Neural progenitor cell (in vitro differentiated cells): ENCODE measurements around the gene TTPAL. TPM values are rescaled to one million over a fixed set of nuclear protein-coding genes. Genes with fewer than 3 reads are reported as not detected.

Source experiments
- DNase-seq: peaks from one replicate; pipeline ENCODE4 v3.0.0-alpha.2; 2016; ENCODE audit warnings: low spot score
- H2AFZ ChIP-seq: fragments of 200-600 bp; sonication (generic); replicated peaks from 2 replicates; pipeline ENCODE4 v1.6.1; 2016; ENCODE audit warnings: antibody characterized with exemption
- H3F3A ChIP-seq: fragments of 200-600 bp; sonication (generic); 2 replicates; pipeline ENCODE4 v1.6.1; 2016; ENCODE audit warnings: antibody characterized with exemption, low read depth
- H3K27ac ChIP-seq: fragments of 200-600 bp; sonication (generic); 2 replicates; pipeline ENCODE4 v1.5.1; 2016; ENCODE audit warnings: mild to moderate bottlenecking
- H3K27me3 ChIP-seq: fragments of 200-600 bp; sonication (generic); 2 replicates; pipeline ENCODE4 v1.6.1; 2016; ENCODE audit warnings: mild to moderate bottlenecking, moderate library complexity
- H3K36me3 ChIP-seq: fragments of 200-600 bp; sonication (generic); 2 replicates; pipeline ENCODE4 v1.5.1; 2016
- H3K4me1 ChIP-seq: fragments of 200-600 bp; sonication (generic); 2 replicates; pipeline ENCODE4 v1.6.1; 2016; ENCODE audit warnings: mixed run types
- H3K4me2 ChIP-seq: fragments of 200-600 bp; sonication (generic); 2 replicates; pipeline ENCODE4 v1.6.1; 2016
- H3K4me3 ChIP-seq: fragments of 200-600 bp; sonication (generic); 2 replicates; pipeline ENCODE4 v1.5.1; 2016
- H3K79me2 ChIP-seq: fragments of 200-600 bp; sonication (generic); 2 replicates; pipeline ENCODE4 v1.6.1; 2016; ENCODE audit warnings: low read depth
- H3K9ac ChIP-seq: fragments of 200-600 bp; sonication (generic); 2 replicates; pipeline ENCODE4 v1.6.1; 2016
- H3K9me3 ChIP-seq: fragments of 200-600 bp; sonication (generic); 2 replicates; pipeline ENCODE4 v1.5.1; 2016; ENCODE audit warnings: low read depth
- H4K20me1 ChIP-seq: fragments of 200-600 bp; sonication (generic); 2 replicates; pipeline ENCODE4 v1.6.1; 2016; ENCODE audit warnings: low read depth
- H3K27ac Mint-ChIP-seq: 3 replicates; pipeline ENCODE4 v1.8.0; 2021; ENCODE audit warnings: mixed read lengths
- H3K27me3 Mint-ChIP-seq: 2 replicates; pipeline ENCODE4 v1.8.0; 2022; ENCODE audit warnings: low read depth, mild to moderate bottlenecking, inconsistent platforms, moderate library complexity, mixed read lengths; ENCODE audit not compliant: insufficient read depth
- H3K36me3 Mint-ChIP-seq: 3 replicates; pipeline ENCODE4 v1.8.0; 2021; ENCODE audit warnings: mixed read lengths
- H3K4me1 Mint-ChIP-seq: 3 replicates; pipeline ENCODE4 v1.8.0; 2021; ENCODE audit warnings: mixed read lengths
- H3K4me3 Mint-ChIP-seq: 3 replicates; pipeline ENCODE4 v1.8.0; 2021; ENCODE audit warnings: mild to moderate bottlenecking, moderate library complexity, mixed read lengths
- H3K9me3 Mint-ChIP-seq: 3 replicates; pipeline ENCODE4 v1.8.0; 2020; ENCODE audit warnings: mixed read lengths
- CTCF ChIP-seq: fragments of 200-600 bp; sonication (generic); IDR thresholded peaks from 2 replicates; pipeline ENCODE4 v1.5.1; 2017; ENCODE audit warnings: antibody characterized with exemption, mild to moderate bottlenecking
- EZH2 ChIP-seq: fragments of 200-600 bp; sonication (generic); IDR thresholded peaks from 2 replicates; pipeline ENCODE4 v1.6.1; 2017; ENCODE audit warnings: antibody characterized with exemption, mild to moderate bottlenecking, moderate library complexity
- EZH2phosphoT487 ChIP-seq: fragments of 200-600 bp; sonication (generic); IDR thresholded peaks from 2 replicates; pipeline ENCODE4 v1.6.1; 2017; ENCODE audit warnings: antibody characterized with exemption
- total RNA-seq: library from RNA; depleted of rRNA; stranded (reverse); fragments of >200 nt; gene quantifications from 2 replicates; pipeline ENCODE4 v1.2.3, GENCODE V29; 2015; ENCODE audit warnings: low replicate concordance

TTPAL gene
- total RNA-seq, 1 donor from 2014 or later = 7.8 TPM

- Histone ChIP-seq H4K20me1 (no peaks in the 10 kb centered on the region), H3K27me3 (no peaks in the 10 kb centered on the region), H3K4me1 (no peaks in the 10 kb centered on the region), H3K79me2 (no peaks in the 10 kb centered on the region), H2AFZ (no peak overlapping the region), H3K9me3 (no peaks in the 10 kb centered on the region), H3K4me3 (no peak overlapping the region), H3K9ac (no peak overlapping the region), H3F3A (no peaks in the 10 kb centered on the region), H3K36me3 (no peaks in the 10 kb centered on the region), H3K4me2 (no peak overlapping the region), H3K27ac (no peak overlapping the region)
- Mint-ChIP-seq H3K4me3 (no peak overlapping the region), H3K4me1 (no peaks in the 10 kb centered on the region), H3K27ac (no peak overlapping the region), H3K27me3 (no peaks in the 10 kb centered on the region), H3K36me3 (peaks cover 20% of the 10 kb centered on the region), H3K9me3 (no peaks in the 10 kb centered on the region)
- no peak for DNase-seq
- TF ChIP-seq EZH2 (no peak), EZH2phosphoT487 (no peak), CTCF (no peak)
Observed at GRCh38 chr20:44485830-44486198, 10.1 kb downstream of the TTPAL start.

GRCh38 chr20:44488551-44488950, 12.9 kb downstream of the TTPAL start:
- H3K27me3 Mint-ChIP-seq = no peaks in the 10 kb centered on the region
- Histone ChIP-seq H4K20me1 (no peaks in the 10 kb centered on the region), H3K9me3 (no peaks in the 10 kb centered on the region), H3K9ac (no peak overlapping the region), H3K4me1 (no peaks in the 10 kb centered on the region), H3F3A (no peaks in the 10 kb centered on the region), H3K4me3 (no peak overlapping the region), H3K79me2 (no peaks in the 10 kb centered on the region), H3K36me3 (no peaks in the 10 kb centered on the region), H3K27ac (no peak overlapping the region), H3K27me3 (no peaks in the 10 kb centered on the region), H2AFZ (no peak overlapping the region), H3K4me2 (no peak overlapping the region)
- no peak for DNase-seq
- H3K27ac Mint-ChIP-seq = no peak overlapping the region
- TF ChIP-seq CTCF (no peak), EZH2phosphoT487 (no peak), EZH2 (no peak)
- no peaks in the 10 kb centered on the region for H3K9me3 Mint-ChIP-seq
- H3K4me3 Mint-ChIP-seq = no peak overlapping the region
- H3K36me3 Mint-ChIP-seq = peaks cover 14% of the 10 kb centered on the region
- H3K4me1 Mint-ChIP-seq = no peaks in the 10 kb centered on the region

- Histone ChIP-seq H3K79me2 (no peaks in the 10 kb centered on the region), H3F3A (no peaks in the 10 kb centered on the region), H2AFZ (no peak overlapping the region), H3K9me3 (no peaks in the 10 kb centered on the region), H3K27ac (no peak overlapping the region), H4K20me1 (no peaks in the 10 kb centered on the region), H3K4me3 (no peak overlapping the region), H3K9ac (no peak overlapping the region), H3K27me3 (no peaks in the 10 kb centered on the region), H3K4me2 (no peak overlapping the region), H3K4me1 (no peaks in the 10 kb centered on the region), H3K36me3 (no peaks in the 10 kb centered on the region)
- H3K27me3 Mint-ChIP-seq = no peaks in the 10 kb centered on the region
- no peak for DNase-seq
- H3K4me3 Mint-ChIP-seq = no peak overlapping the region
- H3K27ac Mint-ChIP-seq = no peak overlapping the region
- H3K36me3 Mint-ChIP-seq = peaks cover 17% of the 10 kb centered on the region
- no peaks in the 10 kb centered on the region for H3K4me1 Mint-ChIP-seq
- TF ChIP-seq EZH2phosphoT487 = no peak
- no peak for TF ChIP-seq EZH2
- no peak for TF ChIP-seq CTCF
- no peaks in the 10 kb centered on the region for H3K9me3 Mint-ChIP-seq
Observed at GRCh38 chr20:44489223-44489622, 13.5 kb downstream of the TTPAL start.

- H3K4me1 Mint-ChIP-seq = no peaks in the 10 kb centered on the region
Observed at GRCh38 chr20:44489931-44490330, 14.3 kb downstream of the TTPAL start.

More at GRCh38 chr20:44489931-44490330, 14.3 kb downstream of the TTPAL start:
- no peak for DNase-seq
- Histone ChIP-seq H3K36me3 (no peaks in the 10 kb centered on the region), H3K27ac (no peak overlapping the region), H3K9ac (no peak overlapping the region), H4K20me1 (no peaks in the 10 kb centered on the region), H2AFZ (no peak overlapping the region), H3K79me2 (no peaks in the 10 kb centered on the region), H3K4me3 (no peak overlapping the region), H3F3A (no peaks in the 10 kb centered on the region), H3K27me3 (no peaks in the 10 kb centered on the region), H3K9me3 (no peaks in the 10 kb centered on the region), H3K4me1 (no peaks in the 10 kb centered on the region), H3K4me2 (no peak overlapping the region)
- TF ChIP-seq EZH2phosphoT487 (no peak), CTCF (no peak), EZH2 (no peak)
- H3K27ac Mint-ChIP-seq = no peak overlapping the region
- H3K9me3 Mint-ChIP-seq = no peaks in the 10 kb centered on the region
- no peaks in the 10 kb centered on the region for H3K27me3 Mint-ChIP-seq
- peaks cover 21% of the 10 kb centered on the region for H3K36me3 Mint-ChIP-seq
- no peak overlapping the region for H3K4me3 Mint-ChIP-seq
